ENCODE measurements around the gene LY9.

DNA sequence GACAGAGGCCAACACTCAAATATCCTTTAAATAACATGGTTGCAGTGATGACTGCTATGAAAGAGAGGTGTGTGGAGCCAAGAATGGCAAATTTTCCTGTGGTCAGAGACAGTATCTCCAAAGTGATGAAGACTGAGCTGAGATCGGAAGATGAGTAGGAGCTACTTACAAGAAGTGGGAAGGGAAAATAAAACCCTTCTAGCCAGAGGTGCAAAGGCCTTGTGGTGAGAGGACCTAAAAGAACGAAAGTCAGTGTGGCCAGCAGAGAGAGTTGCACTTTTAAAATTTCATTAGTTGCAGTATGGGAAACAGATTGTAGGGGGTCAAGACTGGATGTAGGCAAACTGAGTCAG, 39.1 kb upstream of the LY9 start:
- TF ChIP-seq, protein P1, sequence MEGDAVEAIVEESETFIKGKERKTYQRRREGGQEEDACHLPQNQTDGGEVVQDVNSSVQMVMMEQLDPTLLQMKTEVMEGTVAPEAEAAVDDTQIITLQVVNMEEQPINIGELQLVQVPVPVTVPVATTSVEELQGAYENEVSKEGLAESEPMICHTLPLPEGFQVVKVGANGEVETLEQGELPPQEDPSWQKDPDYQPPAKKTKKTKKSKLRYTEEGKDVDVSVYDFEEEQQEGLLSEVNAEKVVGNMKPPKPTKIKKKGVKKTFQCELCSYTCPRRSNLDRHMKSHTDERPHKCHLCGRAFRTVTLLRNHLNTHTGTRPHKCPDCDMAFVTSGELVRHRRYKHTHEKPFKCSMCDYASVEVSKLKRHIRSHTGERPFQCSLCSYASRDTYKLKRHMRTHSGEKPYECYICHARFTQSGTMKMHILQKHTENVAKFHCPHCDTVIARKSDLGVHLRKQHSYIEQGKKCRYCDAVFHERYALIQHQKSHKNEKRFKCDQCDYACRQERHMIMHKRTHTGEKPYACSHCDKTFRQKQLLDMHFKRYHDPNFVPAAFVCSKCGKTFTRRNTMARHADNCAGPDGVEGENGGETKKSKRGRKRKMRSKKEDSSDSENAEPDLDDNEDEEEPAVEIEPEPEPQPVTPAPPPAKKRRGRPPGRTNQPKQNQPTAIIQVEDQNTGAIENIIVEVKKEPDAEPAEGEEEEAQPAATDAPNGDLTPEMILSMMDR (IDR thresholded peaks at IDR 0.05), result no peak
- no peak for TF ChIP-seq POLR2A (IDR thresholded peaks at IDR 0.05)

Data from right lobe of liver (tissue), 4 donors.